ENCODE results near the gene MAB21L3. TPM values are rescaled to one million over a fixed set of nuclear protein-coding genes. Genes with fewer than 3 reads are reported as not detected.

Gene MAB21L3
- total RNA-seq, 1 experiment from 2014 or later = 0.21 TPM

DNA sequence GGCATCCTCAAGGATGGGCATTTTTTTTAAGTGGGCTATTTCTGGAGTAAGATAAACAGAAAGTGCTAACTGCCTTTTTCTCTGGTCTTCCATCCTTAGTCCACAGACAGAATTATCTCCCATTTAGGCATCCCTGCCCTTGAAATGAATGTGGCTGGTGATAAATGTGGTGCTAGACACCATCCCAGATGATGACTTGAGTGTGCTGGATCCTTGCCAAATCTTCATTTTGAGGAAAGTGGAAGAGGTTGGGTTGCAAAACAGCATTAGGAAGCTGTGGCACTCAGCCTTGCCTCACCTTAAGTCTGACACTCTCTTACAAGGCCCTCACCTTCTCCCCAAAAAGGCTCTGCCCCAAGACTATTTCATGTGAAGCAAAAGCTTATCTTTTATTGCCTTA is 19.2 kb downstream of the MAB21L3 start:
- DNase-seq = no peak
- no peak overlapping the region for H3K27ac Mint-ChIP-seq (ENCODE audit: unreplicated experiment)
- peaks cover 5% of the 10 kb centered on the region for H3K36me3 Mint-ChIP-seq (ENCODE audit: insufficient read depth, unreplicated experiment)
- BruUV-seq (replicated peaks) = no TSS peak
- no peak overlapping the region for H3K4me3 Mint-ChIP-seq (ENCODE audit: low read depth, unreplicated experiment)
- intact Hi-C loops (cut with micrococcal nuclease; ENCODE audit: unreplicated experiment) = no loop called here
- peaks cover 12% of the 10 kb centered on the region for H3K4me1 Mint-ChIP-seq (ENCODE audit: low read depth, unreplicated experiment)
- H3K9me3 Mint-ChIP-seq (ENCODE audit: low read depth, unreplicated experiment) = peaks cover 3% of the 10 kb centered on the region
- no peak for TF ChIP-seq CTCF (IDR thresholded peaks at IDR 0.05; ENCODE audit: unreplicated experiment)
- H3K27me3 Mint-ChIP-seq (ENCODE audit: unreplicated experiment) = peaks cover 13% of the 10 kb centered on the region
- CTCF ChIA-PET = no interaction called here

DNA sequence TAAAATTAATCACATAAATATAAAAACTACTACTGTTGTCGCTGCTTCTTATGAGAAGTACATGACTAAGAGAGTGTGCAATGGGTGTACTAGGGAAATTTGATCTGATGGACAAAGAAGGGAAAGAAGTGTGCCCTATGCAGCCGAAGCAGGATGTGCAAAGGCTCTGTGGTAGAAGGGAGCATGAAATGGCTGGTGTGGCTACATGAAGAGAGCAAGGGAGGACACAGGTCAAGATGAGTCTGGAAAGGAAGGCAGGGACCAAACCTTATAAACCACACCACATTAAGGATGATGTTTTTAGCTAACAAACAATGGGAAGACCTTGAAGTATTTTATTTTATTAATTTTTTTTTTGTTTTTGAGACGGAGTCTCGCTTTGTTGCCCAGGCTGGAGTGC is 20.0 kb downstream of the MAB21L3 start:
- no TSS peak for BruUV-seq (replicated peaks)
- peaks cover 5% of the 10 kb centered on the region for H3K36me3 Mint-ChIP-seq (ENCODE audit: insufficient read depth, unreplicated experiment)
- peaks cover 3% of the 10 kb centered on the region for H3K9me3 Mint-ChIP-seq (ENCODE audit: low read depth, unreplicated experiment)
- H3K27me3 Mint-ChIP-seq (ENCODE audit: unreplicated experiment) = peaks cover 13% of the 10 kb centered on the region
- no peak overlapping the region for H3K27ac Mint-ChIP-seq (ENCODE audit: unreplicated experiment)
- TF ChIP-seq CTCF (IDR thresholded peaks at IDR 0.05; ENCODE audit: unreplicated experiment) = no peak
- DNase-seq = no peak
- intact Hi-C loops (cut with micrococcal nuclease; ENCODE audit: unreplicated experiment) = no loop called here
- H3K4me3 Mint-ChIP-seq (ENCODE audit: low read depth, unreplicated experiment) = no peak overlapping the region
- H3K4me1 Mint-ChIP-seq (ENCODE audit: low read depth, unreplicated experiment) = peaks cover 12% of the 10 kb centered on the region
- CTCF ChIA-PET = no interaction called here

- DNase-seq = no peak
- BruUV-seq (replicated peaks) = no TSS peak
- Mint-ChIP-seq H3K27ac (ENCODE audit: unreplicated experiment) (no peak overlapping the region), H3K27me3 (ENCODE audit: unreplicated experiment) (peaks cover 13% of the 10 kb centered on the region), H3K9me3 (ENCODE audit: low read depth, unreplicated experiment) (peaks cover 3% of the 10 kb centered on the region), H3K4me1 (ENCODE audit: low read depth, unreplicated experiment) (peaks cover 12% of the 10 kb centered on the region), H3K36me3 (ENCODE audit: insufficient read depth, unreplicated experiment) (peaks cover 5% of the 10 kb centered on the region), H3K4me3 (ENCODE audit: low read depth, unreplicated experiment) (no peak overlapping the region)
- CTCF ChIA-PET = interaction anchor here (0.7 kb wide), 1 partner anchor 353 kb away, joined by 3 read pairs; no protein-coding TSS in a partner anchor
- intact Hi-C loops (cut with micrococcal nuclease; ENCODE audit: unreplicated experiment) = no loop called here
- TF ChIP-seq CTCF (IDR thresholded peaks at IDR 0.05; ENCODE audit: unreplicated experiment) = no peak
Measured at GRCh38 chr1:116131866-116132605, 20.8 kb downstream of the MAB21L3 start.

- BruUV-seq (replicated peaks) = no TSS peak
- H3K27me3 Mint-ChIP-seq (ENCODE audit: unreplicated experiment) = peaks cover 12% of the 10 kb centered on the region
- H3K4me1 Mint-ChIP-seq (ENCODE audit: low read depth, unreplicated experiment) = peaks cover 12% of the 10 kb centered on the region
- no peak overlapping the region for H3K4me3 Mint-ChIP-seq (ENCODE audit: low read depth, unreplicated experiment)
- TF ChIP-seq CTCF (IDR thresholded peaks at IDR 0.05; ENCODE audit: unreplicated experiment) = no peak
- intact Hi-C loops (cut with micrococcal nuclease; ENCODE audit: unreplicated experiment) = no loop called here
- peaks cover 5% of the 10 kb centered on the region for H3K36me3 Mint-ChIP-seq (ENCODE audit: insufficient read depth, unreplicated experiment)
- peak overlapping the region; percentile 21 for H3K27ac Mint-ChIP-seq (ENCODE audit: unreplicated experiment)
- DNase-seq = no peak
- H3K9me3 Mint-ChIP-seq (ENCODE audit: low read depth, unreplicated experiment) = peaks cover 3% of the 10 kb centered on the region
- CTCF ChIA-PET = no interaction called here
Measured at GRCh38 chr1:116133696-116134475, 22.7 kb downstream of the MAB21L3 start.

All from Calu3 (cell line).